HG02943 (cell line): ENCODE data around the gene FGF9.

ENCODE experiments used
- ATAC-seq: cut with Tn5 transposase; IDR thresholded peaks from one replicate; pipeline ENCODE4 v1.9.1; 2021; ENCODE audit warnings: mild to moderate bottlenecking, low read depth, moderate library complexity; ENCODE audit not compliant: unreplicated experiment

The FGF9 gene

GRCh38 chr13:21703846-21704245 lies 33.0 kb downstream of the FGF9 start:
- no peak for ATAC-seq

- no peak for ATAC-seq
Measured at GRCh38 chr13:21707586-21707985, 36.7 kb downstream of the FGF9 start.

GRCh38 chr13:21709697-21710096 lies 38.8 kb downstream of the FGF9 start:
- no peak for ATAC-seq

- no peak for ATAC-seq
Measured at GRCh38 chr13:21710163-21710562, 39.3 kb downstream of the FGF9 start.

GRCh38 chr13:21717817-21718216 lies 46.9 kb downstream of the FGF9 start:
- no peak for ATAC-seq

GRCh38 chr13:21719463-21719862 lies 48.6 kb downstream of the FGF9 start:
- ATAC-seq, result no peak

- no peak for ATAC-seq
Measured at GRCh38 chr13:21723807-21724505, 53.1 kb downstream of the FGF9 start.

GRCh38 chr13:21730186-21730880 lies 59.5 kb downstream of the FGF9 start:
- ATAC-seq, result no peak

GRCh38 chr13:21733475-21734263 lies 62.8 kb downstream of the FGF9 start:
- no peak for ATAC-seq

- ATAC-seq, result no peak
Measured at GRCh38 chr13:21734961-21735360, 64.1 kb downstream of the FGF9 start.

GRCh38 chr13:21735701-21736401 lies 65.0 kb downstream of the FGF9 start:
- no peak for ATAC-seq

- no peak for ATAC-seq
Measured at GRCh38 chr13:21736926-21737325, 66.1 kb downstream of the FGF9 start.

GRCh38 chr13:21738630-21739029 lies 67.8 kb downstream of the FGF9 start:
- no peak for ATAC-seq

- ATAC-seq, result no peak
Measured at GRCh38 chr13:21739771-21740170, 68.9 kb downstream of the FGF9 start.

GRCh38 chr13:21741396-21741979 lies 70.6 kb downstream of the FGF9 start:
- no peak for ATAC-seq

GRCh38 chr13:21742096-21742495 lies 71.2 kb downstream of the FGF9 start:
- ATAC-seq, result no peak

GRCh38 chr13:21744149-21744548 lies 73.3 kb downstream of the FGF9 start:
- ATAC-seq, result no peak

GRCh38 chr13:21745307-21745706 lies 74.4 kb downstream of the FGF9 start:
- no peak for ATAC-seq

- no peak for ATAC-seq
Measured at GRCh38 chr13:21747456-21747855, 76.6 kb downstream of the FGF9 start.

GRCh38 chr13:21748166-21748565 lies 77.3 kb downstream of the FGF9 start:
- no peak for ATAC-seq
